H1 (cell line): ENCODE measurements around the gene MSI1. TPM values are rescaled to one million over a fixed set of nuclear protein-coding genes. Genes with fewer than 3 reads are reported as not detected.

Experiments used
- ASH2L ChIP-seq: fragments of 200-600, 300-600 bp; sonication (generic); IDR thresholded peaks from one replicate; pipeline ENCODE4 v1.7.1; 2017; ENCODE audit warnings: low read length
- CHD2 ChIP-seq: IDR thresholded peaks from 2 replicates; pipeline ENCODE4 v1.6.1; 2012; ENCODE audit warnings: low read length, improper control_type of control experiment
- CREB1 ChIP-seq: IDR thresholded peaks from 2 replicates; pipeline ENCODE4 v1.6.1; 2012; ENCODE audit warnings: inconsistent platforms
- CTBP2 ChIP-seq: IDR thresholded peaks from 2 replicates; pipeline ENCODE4 v1.7.0; 2011; ENCODE audit warnings: borderline replicate concordance, mild to moderate bottlenecking, moderate library complexity, mixed read lengths, low read length; ENCODE audit not compliant: insufficient read depth, insufficient read length
- GTF2F1 ChIP-seq: IDR thresholded peaks from 2 replicates; pipeline ENCODE4 v1.6.1; 2012; ENCODE audit warnings: low read depth, low read length, improper control_type of control experiment, borderline replicate concordance
- HDAC6 ChIP-seq: IDR thresholded peaks from one replicate; pipeline ENCODE4 v1.7.1; 2012; ENCODE audit warnings: low read depth, mild to moderate bottlenecking, inconsistent platforms, low read length, moderate library complexity
- NANOG ChIP-seq: IDR thresholded peaks from 2 replicates; pipeline ENCODE4 v1.6.1; 2011; ENCODE audit warnings: low read length, low read depth, mild to moderate bottlenecking, inconsistent platforms; ENCODE audit not compliant: insufficient read depth, poor library complexity, severe bottlenecking
- polyA plus RNA-seq, 7 experiments: library from polyadenylated mRNA; depleted of rRNA in 3 of 7; stranded (reverse) in 5 of 7; unstranded in 2 of 7; fragments of >200 nt in 5 of 7; fragments of 200-250 nt in 2 of 7; gene quantifications; 1 replicate in 5 of 7; 2 replicates in 1 of 7; 4 replicates in 1 of 7; pipeline versions ENCODE4 v1.2.1 to v1.2.3, GENCODE V29; 2011 to 2013; ENCODE audit warnings: missing spikeins in 2 of 7, mixed read lengths in 2 of 7
- total RNA-seq: library from RNA; stranded (reverse); fragmentation: NEBNext Ultra II Directional; extraction: Animal tissue kit (Norgen Biotek cat#: 25700); gene quantifications from 2 replicates; pipeline ENCODE4 v1.2.1, GENCODE V29; 2021
- TF ChIP-seq, protein P1 (sequence below): fragments of 300-600 bp; sonication (generic); IDR thresholded peaks from 2 replicates; pipeline ENCODE4 v1.7.1; 2012; ENCODE audit warnings: low read length, moderate library complexity, mild to moderate bottlenecking, inconsistent platforms; ENCODE audit not compliant: insufficient replicate concordance
- TF ChIP-seq, protein P2 (sequence below), 3 experiments: IDR thresholded peaks; 1 replicate in 2 of 3; 2 replicates in 1 of 3; pipeline versions ENCODE4 v1.5.1 to v1.6.1; 2011; ENCODE audit warnings: low read length in 3 of 3, mild to moderate bottlenecking in 3 of 3, inconsistent platforms in 2 of 3, low read depth in 1 of 3, moderate library complexity in 1 of 3; ENCODE audit not compliant: insufficient read depth in 1 of 3; ENCODE audit errors: control extremely low read depth in 1 of 3

MSI1 gene
- total and polyA plus RNA-seq, 2 of the 8 experiments (the other 6 are each of a cell fraction or from before 2014, with no cell fraction given): 13.5 to 51.9 TPM

DNA sequence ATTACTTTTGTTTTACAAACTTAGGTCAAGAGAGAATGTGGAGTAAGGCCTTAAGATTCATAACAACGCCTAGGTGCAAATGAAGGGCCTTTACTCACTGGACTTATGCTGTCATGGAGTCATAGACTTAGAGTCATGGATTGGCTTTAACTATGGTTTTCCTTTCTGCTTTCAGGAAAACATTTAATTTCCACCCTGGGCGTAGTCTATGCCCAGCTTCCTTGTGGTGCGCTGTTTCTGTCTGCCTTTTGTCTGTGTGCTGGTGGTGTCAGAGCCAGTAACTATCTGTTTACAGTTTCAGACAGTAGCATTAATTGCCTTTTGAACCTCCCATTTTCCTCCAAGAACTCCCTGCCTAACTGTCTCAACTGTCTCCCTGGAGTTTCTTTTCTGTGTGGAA is 37.1 kb upstream of the MSI1 start (continued):
- TF ChIP-seq, protein P1, sequence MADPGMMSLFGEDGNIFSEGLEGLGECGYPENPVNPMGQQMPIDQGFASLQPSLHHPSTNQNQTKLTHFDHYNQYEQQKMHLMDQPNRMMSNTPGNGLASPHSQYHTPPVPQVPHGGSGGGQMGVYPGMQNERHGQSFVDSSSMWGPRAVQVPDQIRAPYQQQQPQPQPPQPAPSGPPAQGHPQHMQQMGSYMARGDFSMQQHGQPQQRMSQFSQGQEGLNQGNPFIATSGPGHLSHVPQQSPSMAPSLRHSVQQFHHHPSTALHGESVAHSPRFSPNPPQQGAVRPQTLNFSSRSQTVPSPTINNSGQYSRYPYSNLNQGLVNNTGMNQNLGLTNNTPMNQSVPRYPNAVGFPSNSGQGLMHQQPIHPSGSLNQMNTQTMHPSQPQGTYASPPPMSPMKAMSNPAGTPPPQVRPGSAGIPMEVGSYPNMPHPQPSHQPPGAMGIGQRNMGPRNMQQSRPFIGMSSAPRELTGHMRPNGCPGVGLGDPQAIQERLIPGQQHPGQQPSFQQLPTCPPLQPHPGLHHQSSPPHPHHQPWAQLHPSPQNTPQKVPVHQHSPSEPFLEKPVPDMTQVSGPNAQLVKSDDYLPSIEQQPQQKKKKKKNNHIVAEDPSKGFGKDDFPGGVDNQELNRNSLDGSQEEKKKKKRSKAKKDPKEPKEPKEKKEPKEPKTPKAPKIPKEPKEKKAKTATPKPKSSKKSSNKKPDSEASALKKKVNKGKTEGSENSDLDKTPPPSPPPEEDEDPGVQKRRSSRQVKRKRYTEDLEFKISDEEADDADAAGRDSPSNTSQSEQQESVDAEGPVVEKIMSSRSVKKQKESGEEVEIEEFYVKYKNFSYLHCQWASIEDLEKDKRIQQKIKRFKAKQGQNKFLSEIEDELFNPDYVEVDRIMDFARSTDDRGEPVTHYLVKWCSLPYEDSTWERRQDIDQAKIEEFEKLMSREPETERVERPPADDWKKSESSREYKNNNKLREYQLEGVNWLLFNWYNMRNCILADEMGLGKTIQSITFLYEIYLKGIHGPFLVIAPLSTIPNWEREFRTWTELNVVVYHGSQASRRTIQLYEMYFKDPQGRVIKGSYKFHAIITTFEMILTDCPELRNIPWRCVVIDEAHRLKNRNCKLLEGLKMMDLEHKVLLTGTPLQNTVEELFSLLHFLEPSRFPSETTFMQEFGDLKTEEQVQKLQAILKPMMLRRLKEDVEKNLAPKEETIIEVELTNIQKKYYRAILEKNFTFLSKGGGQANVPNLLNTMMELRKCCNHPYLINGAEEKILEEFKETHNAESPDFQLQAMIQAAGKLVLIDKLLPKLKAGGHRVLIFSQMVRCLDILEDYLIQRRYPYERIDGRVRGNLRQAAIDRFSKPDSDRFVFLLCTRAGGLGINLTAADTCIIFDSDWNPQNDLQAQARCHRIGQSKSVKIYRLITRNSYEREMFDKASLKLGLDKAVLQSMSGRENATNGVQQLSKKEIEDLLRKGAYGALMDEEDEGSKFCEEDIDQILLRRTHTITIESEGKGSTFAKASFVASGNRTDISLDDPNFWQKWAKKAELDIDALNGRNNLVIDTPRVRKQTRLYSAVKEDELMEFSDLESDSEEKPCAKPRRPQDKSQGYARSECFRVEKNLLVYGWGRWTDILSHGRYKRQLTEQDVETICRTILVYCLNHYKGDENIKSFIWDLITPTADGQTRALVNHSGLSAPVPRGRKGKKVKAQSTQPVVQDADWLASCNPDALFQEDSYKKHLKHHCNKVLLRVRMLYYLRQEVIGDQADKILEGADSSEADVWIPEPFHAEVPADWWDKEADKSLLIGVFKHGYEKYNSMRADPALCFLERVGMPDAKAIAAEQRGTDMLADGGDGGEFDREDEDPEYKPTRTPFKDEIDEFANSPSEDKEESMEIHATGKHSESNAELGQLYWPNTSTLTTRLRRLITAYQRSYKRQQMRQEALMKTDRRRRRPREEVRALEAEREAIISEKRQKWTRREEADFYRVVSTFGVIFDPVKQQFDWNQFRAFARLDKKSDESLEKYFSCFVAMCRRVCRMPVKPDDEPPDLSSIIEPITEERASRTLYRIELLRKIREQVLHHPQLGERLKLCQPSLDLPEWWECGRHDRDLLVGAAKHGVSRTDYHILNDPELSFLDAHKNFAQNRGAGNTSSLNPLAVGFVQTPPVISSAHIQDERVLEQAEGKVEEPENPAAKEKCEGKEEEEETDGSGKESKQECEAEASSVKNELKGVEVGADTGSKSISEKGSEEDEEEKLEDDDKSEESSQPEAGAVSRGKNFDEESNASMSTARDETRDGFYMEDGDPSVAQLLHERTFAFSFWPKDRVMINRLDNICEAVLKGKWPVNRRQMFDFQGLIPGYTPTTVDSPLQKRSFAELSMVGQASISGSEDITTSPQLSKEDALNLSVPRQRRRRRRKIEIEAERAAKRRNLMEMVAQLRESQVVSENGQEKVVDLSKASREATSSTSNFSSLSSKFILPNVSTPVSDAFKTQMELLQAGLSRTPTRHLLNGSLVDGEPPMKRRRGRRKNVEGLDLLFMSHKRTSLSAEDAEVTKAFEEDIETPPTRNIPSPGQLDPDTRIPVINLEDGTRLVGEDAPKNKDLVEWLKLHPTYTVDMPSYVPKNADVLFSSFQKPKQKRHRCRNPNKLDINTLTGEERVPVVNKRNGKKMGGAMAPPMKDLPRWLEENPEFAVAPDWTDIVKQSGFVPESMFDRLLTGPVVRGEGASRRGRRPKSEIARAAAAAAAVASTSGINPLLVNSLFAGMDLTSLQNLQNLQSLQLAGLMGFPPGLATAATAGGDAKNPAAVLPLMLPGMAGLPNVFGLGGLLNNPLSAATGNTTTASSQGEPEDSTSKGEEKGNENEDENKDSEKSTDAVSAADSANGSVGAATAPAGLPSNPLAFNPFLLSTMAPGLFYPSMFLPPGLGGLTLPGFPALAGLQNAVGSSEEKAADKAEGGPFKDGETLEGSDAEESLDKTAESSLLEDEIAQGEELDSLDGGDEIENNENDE: no peak
- TF ChIP-seq ASH2L (no peak), HDAC6 (no peak), CTBP2 (no peak), GTF2F1 (no peak), NANOG (no peak), CREB1 (no peak), CHD2 (no peak)
- TF ChIP-seq, protein P2, sequence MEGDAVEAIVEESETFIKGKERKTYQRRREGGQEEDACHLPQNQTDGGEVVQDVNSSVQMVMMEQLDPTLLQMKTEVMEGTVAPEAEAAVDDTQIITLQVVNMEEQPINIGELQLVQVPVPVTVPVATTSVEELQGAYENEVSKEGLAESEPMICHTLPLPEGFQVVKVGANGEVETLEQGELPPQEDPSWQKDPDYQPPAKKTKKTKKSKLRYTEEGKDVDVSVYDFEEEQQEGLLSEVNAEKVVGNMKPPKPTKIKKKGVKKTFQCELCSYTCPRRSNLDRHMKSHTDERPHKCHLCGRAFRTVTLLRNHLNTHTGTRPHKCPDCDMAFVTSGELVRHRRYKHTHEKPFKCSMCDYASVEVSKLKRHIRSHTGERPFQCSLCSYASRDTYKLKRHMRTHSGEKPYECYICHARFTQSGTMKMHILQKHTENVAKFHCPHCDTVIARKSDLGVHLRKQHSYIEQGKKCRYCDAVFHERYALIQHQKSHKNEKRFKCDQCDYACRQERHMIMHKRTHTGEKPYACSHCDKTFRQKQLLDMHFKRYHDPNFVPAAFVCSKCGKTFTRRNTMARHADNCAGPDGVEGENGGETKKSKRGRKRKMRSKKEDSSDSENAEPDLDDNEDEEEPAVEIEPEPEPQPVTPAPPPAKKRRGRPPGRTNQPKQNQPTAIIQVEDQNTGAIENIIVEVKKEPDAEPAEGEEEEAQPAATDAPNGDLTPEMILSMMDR (IDR thresholded peaks at IDR 0.05; ENCODE audit: control extremely low read depth in 1 of 3, insufficient read depth in 1 of 3, low read depth in 1 of 3, low read length in 3 of 3): no peak
